Measurements from ENCODE around the gene NLGN4X.

The NLGN4X gene

GRCh38 chrX:6228720-6229119 lies at the start of gene NLGN4X:
Gene NLGN4X, minus strand, starts transcription at chrX:6228867. Its CDS starts 77,401 bp downstream, at chrX:6151466.
- DNase-seq: no peak

- DNase-seq: no peak
Measured at GRCh38 chrX:6266041-6266440, 37.4 kb upstream of the NLGN4X start.

- DNase-seq: no peak
Measured at GRCh38 chrX:6262959-6263358, 34.3 kb upstream of the NLGN4X start.

DNA sequence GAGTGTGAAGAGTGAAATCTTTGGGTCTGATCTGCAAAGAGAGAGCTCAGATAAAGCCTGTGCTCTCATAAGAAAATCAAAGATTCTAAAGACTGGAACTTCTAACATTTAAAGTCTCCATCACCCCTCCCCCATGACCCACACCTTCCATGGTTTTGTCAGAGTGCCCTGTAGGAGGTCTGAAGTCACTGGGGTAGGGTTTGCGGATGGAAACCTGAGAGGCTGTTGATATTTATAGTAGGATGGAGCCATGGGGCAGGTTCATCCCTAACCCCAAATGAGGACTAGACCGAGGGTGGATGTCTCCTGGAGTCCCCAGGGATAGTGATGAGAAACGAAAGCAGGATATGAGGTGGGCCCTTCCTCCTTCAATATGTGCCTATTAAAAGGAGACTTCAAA lies 28.4 kb upstream of the NLGN4X start:
- no peak for DNase-seq

DNA sequence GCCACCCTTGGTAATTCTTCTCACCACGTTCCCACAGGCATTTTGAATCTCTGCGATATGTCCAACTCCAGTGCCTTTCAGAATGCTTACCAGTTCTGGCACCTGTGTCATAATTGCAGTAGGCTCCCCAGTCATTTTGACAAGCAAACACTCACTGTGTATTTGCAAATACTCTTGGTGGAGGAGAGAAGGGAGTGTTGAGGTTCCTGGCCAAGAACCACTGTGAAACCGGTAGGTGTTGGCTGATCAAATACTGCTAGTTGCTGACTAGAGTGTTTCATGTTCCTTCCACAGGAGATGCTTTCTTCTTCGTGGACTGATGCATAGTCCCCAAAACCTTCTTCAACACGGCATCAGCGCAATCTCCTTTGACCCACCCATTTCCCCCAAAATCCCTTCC lies 16.0 kb upstream of the NLGN4X start:
- no peak for DNase-seq

DNA sequence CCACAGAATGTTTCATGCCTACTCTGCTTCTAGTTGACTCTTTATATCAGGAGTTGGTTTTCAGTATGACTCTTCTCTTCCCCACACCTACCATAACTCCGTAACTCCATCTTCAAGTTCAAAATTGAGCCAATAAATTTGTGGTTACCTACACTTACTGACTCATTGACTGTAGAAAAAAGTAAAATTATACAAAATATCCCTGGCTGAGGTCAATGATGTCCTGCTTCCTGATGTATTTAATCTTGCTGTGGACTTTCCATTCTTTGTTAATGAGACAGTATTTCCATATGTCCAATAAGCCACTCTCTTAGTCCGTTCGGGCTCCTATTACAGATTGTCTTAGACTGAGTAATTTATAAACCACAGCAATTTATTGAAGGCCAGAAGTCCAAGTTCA lies 9.9 kb upstream of the NLGN4X start:
- DNase-seq: no peak

DNA sequence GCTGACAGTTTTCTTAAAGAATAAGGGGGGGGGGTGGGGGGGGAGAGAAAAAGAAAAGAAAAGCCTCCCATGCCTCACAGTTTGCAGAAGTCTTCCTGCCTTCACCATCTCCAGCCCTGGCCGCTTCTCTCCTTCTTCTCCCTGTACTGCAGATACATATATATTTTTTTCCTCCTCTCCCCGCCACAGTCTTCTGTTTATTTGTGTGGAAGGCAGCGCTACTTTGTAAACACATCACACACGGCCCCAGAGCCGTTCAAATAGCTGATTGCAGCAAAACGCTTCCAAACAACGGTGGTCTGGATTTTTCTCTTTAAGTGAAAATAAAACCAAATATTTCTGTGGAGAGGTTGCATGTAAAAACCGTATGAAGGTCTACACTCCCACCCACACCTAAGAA lies 732 bp downstream of the NLGN4X start:
- no peak for DNase-seq

DNA sequence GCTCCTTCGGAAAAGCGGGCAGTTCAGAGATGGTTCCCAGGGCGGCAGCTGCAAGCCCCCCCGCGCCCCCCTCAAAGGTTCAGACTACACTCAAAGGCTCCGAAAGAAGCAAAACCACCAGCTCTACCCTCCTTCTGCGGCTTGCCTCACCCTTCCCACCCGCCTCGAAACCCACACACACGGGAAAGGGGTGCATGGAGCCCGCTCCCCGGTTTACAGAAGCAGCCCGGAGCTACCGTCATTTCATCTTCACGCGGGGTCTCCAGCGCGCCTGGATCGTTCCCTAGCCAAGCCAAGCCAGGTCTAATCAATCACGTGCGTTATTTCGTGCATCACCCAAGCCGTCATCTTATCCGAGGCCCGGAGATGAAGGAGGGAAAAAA lies 1.2 kb downstream of the NLGN4X start:
- no peak for DNase-seq

DNA sequence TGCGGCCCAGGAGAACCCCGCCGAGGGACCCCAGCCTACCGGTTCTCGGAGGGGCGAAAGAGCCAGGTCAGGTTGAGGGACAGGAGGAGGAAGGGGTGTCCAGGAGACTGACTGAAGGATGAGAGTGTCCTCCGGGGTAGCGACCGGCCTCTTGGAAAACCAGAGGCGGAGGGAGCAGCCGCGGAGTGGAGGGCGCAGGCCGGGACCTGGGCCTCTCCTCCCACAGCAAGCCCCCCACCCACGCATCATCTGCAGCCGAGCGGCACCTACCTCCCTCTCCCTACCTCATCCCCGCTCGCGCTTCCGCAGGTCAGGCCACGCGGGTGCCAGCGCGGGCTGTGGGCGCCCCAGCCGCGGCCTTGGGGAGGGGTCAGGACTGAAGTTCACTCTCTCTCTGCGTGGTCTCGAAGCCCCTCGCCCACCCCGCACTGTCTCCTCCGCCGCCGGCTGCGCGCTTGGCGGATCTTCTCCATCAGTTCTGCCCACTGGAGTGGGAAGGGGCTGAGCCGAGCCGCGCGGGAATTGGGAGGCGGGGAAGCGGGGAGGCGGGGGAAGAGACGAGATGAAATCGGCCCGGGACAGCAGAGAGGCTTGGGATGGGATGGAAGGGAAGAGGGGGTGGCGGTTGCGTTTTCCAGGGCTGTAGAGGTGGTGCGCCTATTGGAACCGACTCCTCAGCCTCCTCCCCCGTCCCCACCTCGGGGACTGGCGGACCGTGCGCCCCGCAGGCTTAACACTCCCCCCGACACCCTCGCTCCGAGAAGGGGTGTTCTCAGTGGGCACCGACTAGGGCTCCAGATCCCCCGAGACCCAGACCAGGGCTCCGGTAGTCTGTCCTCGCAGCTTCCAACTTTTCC lies 1.8 kb downstream of the NLGN4X start:
- no peak for DNase-seq

- no peak for DNase-seq
Measured at GRCh38 chrX:6225911-6226595, 2.6 kb downstream of the NLGN4X start.

GRCh38 chrX:6225288-6225910 lies 3.3 kb downstream of the NLGN4X start:
- no peak for DNase-seq

DNA sequence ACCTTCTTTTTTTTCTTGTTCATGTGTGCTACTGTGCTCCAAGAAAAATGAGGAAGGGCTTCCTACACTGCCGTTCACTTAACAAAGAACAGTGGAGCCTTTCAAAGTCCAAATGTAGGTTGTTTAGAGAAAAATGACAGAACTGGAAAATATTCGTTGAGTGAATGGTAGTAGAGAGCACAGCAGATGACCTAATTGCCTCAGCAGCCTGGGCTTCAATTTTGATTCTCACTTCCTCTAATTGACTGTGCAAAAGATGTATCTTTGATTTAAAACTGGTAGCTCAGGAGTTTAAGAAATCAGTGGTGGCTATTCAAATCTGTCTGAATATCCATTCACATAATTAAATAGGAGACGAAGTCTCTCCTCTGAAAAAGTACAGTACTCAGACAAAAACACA lies 5.2 kb downstream of the NLGN4X start:
- no peak for DNase-seq

- no peak for DNase-seq
Measured at GRCh38 chrX:6210230-6210629, 18.4 kb downstream of the NLGN4X start.

DNA sequence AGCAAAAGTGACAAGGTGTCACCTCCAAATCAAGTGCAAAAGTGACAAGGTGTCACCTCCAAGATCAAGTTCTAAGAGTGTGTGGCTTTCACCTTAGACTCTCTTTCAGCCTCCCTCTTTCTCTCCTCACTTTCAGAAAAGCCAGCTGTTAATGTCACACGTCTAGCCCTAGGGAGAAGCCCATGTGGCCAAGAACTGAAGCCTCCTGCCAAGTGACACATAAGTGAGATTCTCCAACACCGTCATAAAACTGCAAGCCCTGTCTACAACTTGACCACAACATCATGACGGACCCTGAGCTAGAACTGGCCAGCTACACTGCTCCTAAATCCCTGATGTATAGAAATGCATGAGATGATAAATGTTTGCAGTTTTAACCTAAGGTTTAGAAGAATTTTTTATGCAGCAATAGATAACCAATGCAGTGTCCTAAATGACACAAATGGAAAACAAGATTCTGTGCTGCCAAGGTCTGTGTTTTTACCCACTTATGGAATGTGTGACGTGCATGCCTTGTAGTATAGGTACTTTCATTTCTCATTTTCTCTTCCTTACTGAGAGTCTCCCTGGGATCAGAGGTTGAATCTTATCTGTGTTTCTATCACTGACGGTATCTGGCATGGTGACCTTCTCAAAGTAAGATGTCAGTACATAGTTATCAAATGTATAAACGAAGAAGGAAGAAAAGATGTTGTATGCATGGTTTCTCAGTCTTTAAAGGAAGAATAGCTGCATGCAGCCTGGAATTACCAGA lies 25.0 kb downstream of the NLGN4X start:
- DNase-seq: no peak

DNA sequence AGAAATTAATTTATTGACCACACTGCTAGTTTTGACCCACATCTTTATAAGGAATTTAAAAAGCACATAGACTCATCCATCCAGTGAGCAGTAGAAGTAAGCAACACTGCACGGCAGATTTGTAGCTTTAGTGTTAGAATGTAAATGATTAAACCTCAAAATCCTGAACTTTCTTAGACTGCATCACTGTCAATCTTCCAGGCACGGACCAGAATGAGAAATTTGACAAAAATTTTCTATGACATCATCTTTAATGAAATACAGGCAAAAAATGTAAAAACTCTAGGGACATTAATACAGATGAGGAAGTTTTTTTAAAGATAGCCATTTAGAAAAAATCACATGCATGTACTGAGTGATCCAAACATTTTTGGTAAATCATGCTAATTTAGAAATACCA lies 29.2 kb downstream of the NLGN4X start:
- no peak for DNase-seq

- no peak for DNase-seq
Measured at GRCh38 chrX:6187256-6187655, 41.4 kb downstream of the NLGN4X start.

- no peak for DNase-seq
Measured at GRCh38 chrX:6184900-6185515, 43.7 kb downstream of the NLGN4X start.

DNA sequence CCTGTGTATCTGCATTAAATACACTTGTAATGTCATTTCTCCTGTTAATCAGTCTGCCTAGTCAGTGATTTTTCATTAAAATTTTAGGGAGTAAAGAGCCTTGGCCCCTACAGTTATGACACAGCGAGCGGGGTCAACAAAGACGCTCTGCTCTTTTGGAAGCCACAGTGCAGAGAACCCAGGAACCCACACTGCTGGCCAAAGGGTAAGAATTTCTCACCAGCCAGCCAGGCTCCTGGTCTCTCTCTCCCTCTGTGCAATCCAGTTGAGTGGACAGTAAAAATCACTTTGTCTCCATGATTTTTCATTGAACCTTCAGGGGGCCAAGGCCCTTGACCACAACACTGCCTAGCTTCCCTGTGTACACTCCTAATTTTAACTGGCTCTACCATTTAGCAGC lies 52.8 kb downstream of the NLGN4X start:
- DNase-seq: no peak

GRCh38 chrX:6170424-6170823 lies 58.2 kb downstream of the NLGN4X start:
- no peak for DNase-seq

DNA sequence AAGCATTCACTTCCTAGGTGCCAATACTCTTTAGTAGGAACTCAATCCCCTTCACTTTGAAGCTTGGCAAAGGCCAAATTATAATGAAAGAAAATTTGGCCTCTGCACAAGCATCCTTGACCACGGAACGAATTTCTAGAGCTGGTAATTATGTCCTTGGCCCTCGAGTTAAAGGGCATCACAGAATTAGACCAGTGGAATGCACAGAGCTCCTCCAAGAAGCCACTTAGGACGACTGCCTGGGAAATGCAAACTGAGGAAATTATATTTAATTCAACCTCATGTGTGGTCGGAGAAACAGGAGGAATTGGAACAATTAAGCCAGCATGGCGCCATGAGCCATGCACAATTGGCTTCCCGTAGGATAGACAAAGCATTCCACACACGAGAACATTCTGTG lies 59.3 kb downstream of the NLGN4X start:
- no peak for DNase-seq

GRCh38 chrX:6163721-6164120 lies 64.9 kb downstream of the NLGN4X start:
- DNase-seq: no peak

DNA sequence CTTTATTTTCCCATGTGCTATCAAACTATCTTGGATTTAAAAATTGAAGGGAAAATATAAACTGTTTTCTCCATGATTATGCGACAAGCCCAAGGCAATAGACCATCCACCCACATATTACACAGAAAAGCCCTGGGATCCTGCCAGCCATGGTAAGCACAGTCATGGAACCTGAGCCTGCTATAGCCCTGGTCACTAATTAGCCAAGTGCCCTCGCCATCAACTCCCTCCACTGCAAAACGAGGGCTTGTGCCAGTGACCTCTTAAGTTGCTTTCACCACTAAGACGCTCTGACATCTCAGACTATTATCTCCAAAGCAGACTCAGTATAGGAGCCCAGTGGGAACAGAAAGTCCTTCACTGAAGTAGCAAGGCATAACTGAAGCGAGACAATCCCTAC lies 69.2 kb downstream of the NLGN4X start:
- DNase-seq: no peak

DNA sequence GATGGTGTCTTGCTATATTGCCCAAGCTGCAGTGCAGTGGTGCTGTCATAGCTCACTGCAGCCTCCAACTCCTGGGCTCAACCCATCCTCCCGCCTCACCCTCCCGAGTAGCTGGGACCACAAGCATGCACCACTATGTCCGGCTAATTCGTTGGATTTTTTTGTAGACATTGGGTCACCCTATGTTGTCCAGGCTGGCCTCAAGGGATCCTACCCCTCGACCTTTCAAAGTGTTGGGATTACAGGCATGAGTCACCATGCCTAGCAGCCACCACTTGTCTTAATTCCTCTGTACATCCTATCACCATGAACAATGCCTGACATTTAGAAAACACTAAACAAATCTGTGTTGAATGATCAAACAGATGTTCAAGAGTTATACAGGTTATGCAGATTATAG lies 76.7 kb downstream of the NLGN4X start:
- no peak for DNase-seq
